Effector CD8-positive, alpha-beta T cell (primary cell): ENCODE results near the gene SIK3.
"Not testable (repeated sequence)": the region's sequence is repeated elsewhere in the genome, so short reads cannot be mapped to it uniquely, and the experiment has no call there.

ENCODE experiments used
- DNase-seq: peaks from one replicate; lab custom pipeline; 2025; lab: John Stamatoyannopoulos, UW

SIK3 gene

GRCh38 chr11:116842117-116842516 lies 256.1 kb downstream of the SIK3 start:
- no peak for DNase-seq

- DNase-seq = no peak
These were observed 257.4 kb downstream of the SIK3 start for GRCh38 chr11:116840746-116841296.

GRCh38 chr11:116840224-116840745 lies 257.9 kb downstream of the SIK3 start:
- DNase-seq = no peak

- DNase-seq = no peak
These were observed 259.7 kb downstream of the SIK3 start for GRCh38 chr11:116838321-116839084.

GRCh38 chr11:116837231-116838091 lies 260.8 kb downstream of the SIK3 start, which contains the start of gene APOA1:
APOA1 (minus strand) TSS chr11:116837622; CDS start chr11:116837387, 235 bp downstream.
- no peak for DNase-seq

- DNase-seq = no peak
These were observed 261.6 kb downstream of the SIK3 start for GRCh38 chr11:116836632-116836991.

GRCh38 chr11:116835791-116836631 lies 262.2 kb downstream of the SIK3 start:
- DNase-seq = peak; percentile 55

- no peak for DNase-seq
These were observed 263.0 kb downstream of the SIK3 start for GRCh38 chr11:116835042-116835772.

GRCh38 chr11:116834535-116835041 lies 263.6 kb downstream of the SIK3 start:
- DNase-seq = not testable (repeated sequence)

GRCh38 chr11:116833816-116834534 lies 264.3 kb downstream of the SIK3 start:
- no peak for DNase-seq

- no peak for DNase-seq
These were observed 264.8 kb downstream of the SIK3 start for GRCh38 chr11:116833491-116833815.

GRCh38 chr11:116832350-116833290 lies 265.6 kb downstream of the SIK3 start:
- DNase-seq = no peak

- DNase-seq = no peak
These were observed 266.4 kb downstream of the SIK3 start for GRCh38 chr11:116831790-116832349.

GRCh38 chr11:116830184-116830912 lies 267.9 kb downstream of the SIK3 start:
- no peak for DNase-seq

GRCh38 chr11:116829525-116830183 lies 268.6 kb downstream of the SIK3 start, which contains the start of gene APOC3:
APOC3 (plus strand) TSS chr11:116829907; CDS start chr11:116830583, 676 bp downstream.
- DNase-seq = no peak

GRCh38 chr11:116828632-116829524 lies 269.4 kb downstream of the SIK3 start:
- DNase-seq = no peak
